Measurements from ENCODE around the gene NEURL4. TPM values are rescaled to one million over a fixed set of nuclear protein-coding genes. Genes with fewer than 3 reads are reported as not detected.

The NEURL4 gene
- total RNA-seq, 1 donor from 2014 or later, result 61.5 TPM

Other genes starting within 250 kb of the NEURL4 start
- gene CLEC10A, start 249.1 kb downstream of the NEURL4 start, total RNA-seq (ENCODE audit: low replicate concordance), result not detected in 2 replicates
- 0.82 and 1.3 TPM in 2 replicates for gene ASGR2, start 214.5 kb downstream of the NEURL4 start, total RNA-seq (ENCODE audit: low replicate concordance)
- 7.5 and 9.7 TPM in 2 replicates for gene ASGR1, start 150.0 kb downstream of the NEURL4 start, total RNA-seq (ENCODE audit: low replicate concordance)
- gene DLG4, start 109.5 kb downstream of the NEURL4 start, total RNA-seq (ENCODE audit: low replicate concordance), result 7.8 and 46.1 TPM in 2 replicates
- gene ACADVL, start 109.4 kb downstream of the NEURL4 start, total RNA-seq (ENCODE audit: low replicate concordance), result 573 and 617 TPM in 2 replicates
- gene DVL2, start 94.8 kb downstream of the NEURL4 start, total RNA-seq (ENCODE audit: low replicate concordance), result 62.8 and 93.9 TPM in 2 replicates
- gene PHF23, start 89.9 kb downstream of the NEURL4 start, total RNA-seq (ENCODE audit: low replicate concordance), result 42.8 and 61.1 TPM in 2 replicates
- gene GABARAP, start 86.9 kb downstream of the NEURL4 start, total RNA-seq (ENCODE audit: low replicate concordance), result 478 and 570 TPM in 2 replicates
- 138 and 154 TPM in 2 replicates for gene CTDNEP1, start 77.6 kb downstream of the NEURL4 start, total RNA-seq (ENCODE audit: low replicate concordance)
- gene ELP5, start 77.1 kb downstream of the NEURL4 start, total RNA-seq (ENCODE audit: low replicate concordance), result 43.1 and 55.7 TPM in 2 replicates
- 118 and 284 TPM in 2 replicates for gene CLDN7, start 66.9 kb downstream of the NEURL4 start, total RNA-seq (ENCODE audit: low replicate concordance)
- 1.2 and 4.0 TPM in 2 replicates for gene SLC2A4, start 47.6 kb downstream of the NEURL4 start, total RNA-seq (ENCODE audit: low replicate concordance)
- gene YBX2, start 34.7 kb downstream of the NEURL4 start, total RNA-seq (ENCODE audit: low replicate concordance), result 4.5 and 7.0 TPM in 2 replicates
- gene EIF5A, start 21.7 kb downstream of the NEURL4 start, total RNA-seq (ENCODE audit: low replicate concordance), result 454 and 510 TPM in 2 replicates
- 75.0 and 75.4 TPM in 2 replicates for gene GPS2, start 14.0 kb downstream of the NEURL4 start, total RNA-seq (ENCODE audit: low replicate concordance)
- 3.2 and 8.3 TPM in 2 replicates for gene ACAP1, start 7.2 kb upstream of the NEURL4 start, total RNA-seq (ENCODE audit: low replicate concordance)
- gene KCTD11, start 22.8 kb upstream of the NEURL4 start, total RNA-seq (ENCODE audit: low replicate concordance), result 9.5 and 15.5 TPM in 2 replicates
- not detected in 2 replicates for gene TMEM95, start 25.8 kb upstream of the NEURL4 start, total RNA-seq (ENCODE audit: low replicate concordance)
- 6.6 and 11.5 TPM in 2 replicates for gene TNK1, start 51.8 kb upstream of the NEURL4 start, total RNA-seq (ENCODE audit: low replicate concordance)
- gene PLSCR3, start 65.2 kb upstream of the NEURL4 start, total RNA-seq (ENCODE audit: low replicate concordance), result 39.8 and 55.8 TPM in 2 replicates
- 89.8 and 90.3 TPM in 2 replicates for gene TMEM256, start 74.8 kb upstream of the NEURL4 start, total RNA-seq (ENCODE audit: low replicate concordance)
- 15.0 and 68.4 TPM in 2 replicates for gene NLGN2, start 78.5 kb upstream of the NEURL4 start, total RNA-seq (ENCODE audit: low replicate concordance)
- 0.31 TPM in 1 of 2 replicates, not detected in the other for gene SPEM1, start 91.0 kb upstream of the NEURL4 start, total RNA-seq (ENCODE audit: low replicate concordance)
- not detected in 2 replicates for gene SPEM2, start 96.3 kb upstream of the NEURL4 start, total RNA-seq (ENCODE audit: low replicate concordance)
- not detected in 2 replicates for gene SPEM3, start 99.5 kb upstream of the NEURL4 start, total RNA-seq (ENCODE audit: low replicate concordance)
- gene TMEM102, start 106.1 kb upstream of the NEURL4 start, total RNA-seq (ENCODE audit: low replicate concordance), result 6.4 and 15.9 TPM in 2 replicates
- 21.8 and 76.0 TPM in 2 replicates for gene FGF11, start 110.2 kb upstream of the NEURL4 start, total RNA-seq (ENCODE audit: low replicate concordance)
- 16.4 and 51.1 TPM in 2 replicates for gene CHRNB1, start 115.7 kb upstream of the NEURL4 start, total RNA-seq (ENCODE audit: low replicate concordance)
- 34.5 and 76.6 TPM in 2 replicates for gene ZBTB4, start 150.3 kb upstream of the NEURL4 start, total RNA-seq (ENCODE audit: low replicate concordance)
- not detected in 2 replicates for gene SLC35G6, start 152.1 kb upstream of the NEURL4 start, total RNA-seq (ENCODE audit: low replicate concordance)
- gene POLR2A, start 155.0 kb upstream of the NEURL4 start, total RNA-seq (ENCODE audit: low replicate concordance), result 175 and 244 TPM in 2 replicates
- 4.3 and 11.3 TPM in 2 replicates for gene TNFSF12, start 219.7 kb upstream of the NEURL4 start, total RNA-seq (ENCODE audit: low replicate concordance)
- gene TNFSF13, start 229.4 kb upstream of the NEURL4 start, total RNA-seq (ENCODE audit: low replicate concordance), result 2.4 and 3.5 TPM in 2 replicates
- gene SENP3, start 232.6 kb upstream of the NEURL4 start, total RNA-seq (ENCODE audit: low replicate concordance), result 50.2 and 52.7 TPM in 2 replicates